Osteocyte (in vitro differentiated cells): ENCODE data around the gene GIMAP8. TPM values are rescaled to one million over a fixed set of nuclear protein-coding genes. Genes with fewer than 3 reads are reported as not detected.

Experiments
- DNase-seq: peaks from one replicate; pipeline ENCODE4 v3.0.0; 2021; ENCODE audit warnings: mixed read lengths; ENCODE audit not compliant: unreplicated experiment; ENCODE audit errors: extremely low spot score
- H3K27ac Mint-ChIP-seq: one replicate; pipeline ENCODE4 v1.8.0; 2021; ENCODE audit warnings: mild to moderate bottlenecking, mixed read lengths; ENCODE audit not compliant: unreplicated experiment
- H3K27me3 Mint-ChIP-seq: one replicate; pipeline ENCODE4 v1.8.0; 2021; ENCODE audit warnings: mixed read lengths; ENCODE audit not compliant: unreplicated experiment
- H3K36me3 Mint-ChIP-seq: one replicate; pipeline ENCODE4 v1.8.0; 2021; ENCODE audit warnings: mixed read lengths; ENCODE audit not compliant: unreplicated experiment
- H3K4me1 Mint-ChIP-seq: one replicate; pipeline ENCODE4 v1.8.0; 2021; ENCODE audit warnings: mixed read lengths; ENCODE audit not compliant: unreplicated experiment
- H3K4me3 Mint-ChIP-seq: one replicate; pipeline ENCODE4 v1.8.0; 2021; ENCODE audit warnings: mild to moderate bottlenecking, moderate library complexity, mixed read lengths; ENCODE audit not compliant: unreplicated experiment
- H3K9me3 Mint-ChIP-seq: one replicate; pipeline ENCODE4 v1.8.0; 2021; ENCODE audit warnings: mixed read lengths; ENCODE audit not compliant: unreplicated experiment
- CTCF ChIP-seq: fragments of 200-600 bp; sonication (generic); IDR thresholded peaks from 2 replicates; pipeline ENCODE4 v1.5.0; 2021; ENCODE audit warnings: antibody characterized with exemption, mild to moderate bottlenecking, moderate library complexity
- total RNA-seq: library from RNA; stranded (reverse); gene quantifications from 2 replicates; pipeline ENCODE4 v1.2.1, GENCODE V29; 2021

GIMAP8 gene
- total RNA-seq, 1 donor from 2014 or later = not detected

- no peak overlapping the region for H3K4me3 Mint-ChIP-seq
- DNase-seq = no peak
- no peaks in the 10 kb centered on the region for H3K36me3 Mint-ChIP-seq
- peaks cover 7% of the 10 kb centered on the region for H3K4me1 Mint-ChIP-seq
- TF ChIP-seq CTCF = no peak
- no peak overlapping the region for H3K27ac Mint-ChIP-seq
- peaks cover 5% of the 10 kb centered on the region for H3K27me3 Mint-ChIP-seq
- no peaks in the 10 kb centered on the region for H3K9me3 Mint-ChIP-seq
These were observed 35.0 kb upstream of the GIMAP8 start for GRCh38 chr7:150415161-150416153.

GRCh38 chr7:150417239-150417638, 33.2 kb upstream of the GIMAP8 start:
- Mint-ChIP-seq H3K4me1 (peaks cover 4% of the 10 kb centered on the region), H3K27ac (no peak overlapping the region), H3K36me3 (no peaks in the 10 kb centered on the region), H3K4me3 (no peak overlapping the region), H3K27me3 (peaks cover 11% of the 10 kb centered on the region), H3K9me3 (no peaks in the 10 kb centered on the region)
- TF ChIP-seq CTCF = no peak
- DNase-seq = peak; percentile 38

- Mint-ChIP-seq H3K9me3 (no peaks in the 10 kb centered on the region), H3K27me3 (peaks cover 11% of the 10 kb centered on the region), H3K36me3 (no peaks in the 10 kb centered on the region), H3K4me3 (no peak overlapping the region), H3K4me1 (peaks cover 4% of the 10 kb centered on the region), H3K27ac (no peak overlapping the region)
- TF ChIP-seq CTCF = no peak
- DNase-seq = no peak
These were observed 32.6 kb upstream of the GIMAP8 start for GRCh38 chr7:150417863-150418262.

GRCh38 chr7:150420242-150420641, 30.2 kb upstream of the GIMAP8 start:
- Mint-ChIP-seq H3K36me3 (no peaks in the 10 kb centered on the region), H3K4me1 (peaks cover 4% of the 10 kb centered on the region), H3K4me3 (no peak overlapping the region), H3K27me3 (peaks cover 18% of the 10 kb centered on the region), H3K9me3 (no peaks in the 10 kb centered on the region), H3K27ac (no peak overlapping the region)
- TF ChIP-seq CTCF = no peak
- DNase-seq = no peak

- TF ChIP-seq CTCF = peak; percentile 92
- no peak overlapping the region for H3K4me3 Mint-ChIP-seq
- H3K27me3 Mint-ChIP-seq = peaks cover 18% of the 10 kb centered on the region
- no peaks in the 10 kb centered on the region for H3K36me3 Mint-ChIP-seq
- DNase-seq = no peak
- H3K4me1 Mint-ChIP-seq = peaks cover 4% of the 10 kb centered on the region
- no peaks in the 10 kb centered on the region for H3K9me3 Mint-ChIP-seq
- no peak overlapping the region for H3K27ac Mint-ChIP-seq
These were observed 29.3 kb upstream of the GIMAP8 start for GRCh38 chr7:150420987-150421674.
